ENCODE measurements around the gene TGOLN2. TPM values are rescaled to one million over a fixed set of nuclear protein-coding genes. Genes with fewer than 3 reads are reported as not detected.

The TGOLN2 gene
- total RNA-seq, 1 experiment from 2014 or later: 86.1 TPM

DNA sequence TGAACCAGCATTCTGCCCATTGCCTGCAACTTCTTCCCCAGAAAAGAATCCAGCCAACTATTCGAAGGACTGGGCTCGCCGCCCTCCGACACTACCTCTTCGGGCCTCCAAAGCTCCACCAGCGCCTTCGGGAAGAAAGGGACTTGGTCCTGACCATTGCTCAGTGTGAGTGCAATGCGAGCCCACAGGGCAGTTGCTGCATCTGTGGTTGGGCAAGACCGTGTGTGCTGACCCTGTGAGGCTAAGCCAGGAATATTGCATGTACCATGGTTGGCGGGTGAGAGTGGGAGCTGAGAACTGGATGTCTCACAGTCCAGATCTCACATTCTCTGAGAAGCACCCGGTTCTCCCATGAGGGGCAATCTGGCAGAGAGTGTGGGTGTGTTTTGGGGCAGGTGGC, 43.3 kb upstream of the TGOLN2 start:
- Histone ChIP-seq H3F3A (ENCODE audit: insufficient read depth, low read depth) (no peaks in the 10 kb centered on the region; the same call in 1 of the 2 replicates), H3K9me2 (ENCODE audit: insufficient read depth) (no peaks in the 10 kb centered on the region), H3K27me3 (ENCODE audit: insufficient read depth, low read depth) (no peaks in the 10 kb centered on the region), H3K4me1 (replicated peaks; ENCODE audit: insufficient read depth) (no peaks in the 10 kb centered on the region), H2AFZ (no peak overlapping the region), H3K27ac (no peak overlapping the region), H3K4me3 (no peak overlapping the region), H3K9me3 (ENCODE audit: insufficient read depth, low read depth) (no peaks in the 10 kb centered on the region), H4K20me1 (ENCODE audit: insufficient read depth) (no peaks in the 10 kb centered on the region), H3K36me3 (ENCODE audit: low read depth) (no peaks in the 10 kb centered on the region), H3K79me2 (ENCODE audit: low read depth) (no peaks in the 10 kb centered on the region), H3K4me2 (no peak overlapping the region)
- intact Hi-C loops (cut with micrococcal nuclease; ENCODE audit: unreplicated experiment): no loop called here
- POLR2A ChIA-PET (ENCODE audit: unreplicated experiment): no interaction called here
- CTCF ChIA-PET: interaction anchor here (0.6 kb wide), 1 partner anchor 104 kb away, joined by 6 read pairs; no protein-coding TSS in a partner anchor
- DNase-seq: no peak
- BruUV-seq (replicated peaks): no TSS peak
- TF ChIP-seq EZH2 (IDR thresholded peaks at IDR 0.05; ENCODE audit: low read depth): no peak
- TF ChIP-seq, protein P1, sequence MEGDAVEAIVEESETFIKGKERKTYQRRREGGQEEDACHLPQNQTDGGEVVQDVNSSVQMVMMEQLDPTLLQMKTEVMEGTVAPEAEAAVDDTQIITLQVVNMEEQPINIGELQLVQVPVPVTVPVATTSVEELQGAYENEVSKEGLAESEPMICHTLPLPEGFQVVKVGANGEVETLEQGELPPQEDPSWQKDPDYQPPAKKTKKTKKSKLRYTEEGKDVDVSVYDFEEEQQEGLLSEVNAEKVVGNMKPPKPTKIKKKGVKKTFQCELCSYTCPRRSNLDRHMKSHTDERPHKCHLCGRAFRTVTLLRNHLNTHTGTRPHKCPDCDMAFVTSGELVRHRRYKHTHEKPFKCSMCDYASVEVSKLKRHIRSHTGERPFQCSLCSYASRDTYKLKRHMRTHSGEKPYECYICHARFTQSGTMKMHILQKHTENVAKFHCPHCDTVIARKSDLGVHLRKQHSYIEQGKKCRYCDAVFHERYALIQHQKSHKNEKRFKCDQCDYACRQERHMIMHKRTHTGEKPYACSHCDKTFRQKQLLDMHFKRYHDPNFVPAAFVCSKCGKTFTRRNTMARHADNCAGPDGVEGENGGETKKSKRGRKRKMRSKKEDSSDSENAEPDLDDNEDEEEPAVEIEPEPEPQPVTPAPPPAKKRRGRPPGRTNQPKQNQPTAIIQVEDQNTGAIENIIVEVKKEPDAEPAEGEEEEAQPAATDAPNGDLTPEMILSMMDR (conservative IDR thresholded peaks at IDR 0.05): no peak

DNA sequence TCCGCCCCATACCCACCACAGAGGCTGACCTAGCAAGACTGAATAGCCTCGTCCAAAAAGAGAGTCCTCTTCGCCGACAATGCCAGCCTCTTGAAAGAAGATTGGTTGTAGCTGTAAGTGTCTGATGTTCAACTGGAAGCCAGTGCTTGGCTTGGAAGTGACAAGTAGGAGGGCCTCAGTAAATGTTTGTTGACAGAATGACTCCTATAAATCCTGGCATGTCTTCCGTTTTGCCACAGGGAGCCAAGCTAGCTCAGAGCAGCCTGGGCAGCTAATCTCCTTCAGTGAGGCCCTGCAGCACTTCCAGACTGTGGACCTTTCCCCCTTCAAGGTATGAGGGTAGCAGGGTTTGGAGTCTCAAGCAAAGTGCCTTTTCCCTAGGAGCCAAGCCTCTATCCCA, 41.7 kb upstream of the TGOLN2 start:
- Histone ChIP-seq H3F3A (ENCODE audit: insufficient read depth, low read depth) (no peaks in the 10 kb centered on the region), H3K27ac (no peak overlapping the region), H3K4me2 (no peak overlapping the region), H3K4me1 (replicated peaks; ENCODE audit: insufficient read depth) (no peaks in the 10 kb centered on the region), H3K9me3 (ENCODE audit: insufficient read depth, low read depth) (no peaks in the 10 kb centered on the region), H2AFZ (no peak overlapping the region), H3K9me2 (ENCODE audit: insufficient read depth) (no peaks in the 10 kb centered on the region), H3K4me3 (no peak overlapping the region), H3K36me3 (ENCODE audit: low read depth) (no peaks in the 10 kb centered on the region), H3K79me2 (ENCODE audit: low read depth) (no peaks in the 10 kb centered on the region), H3K27me3 (ENCODE audit: insufficient read depth, low read depth) (no peaks in the 10 kb centered on the region), H4K20me1 (ENCODE audit: insufficient read depth) (no peaks in the 10 kb centered on the region)
- no peak for DNase-seq
- no TSS peak for BruUV-seq (replicated peaks)
- intact Hi-C loops (cut with micrococcal nuclease; ENCODE audit: unreplicated experiment): no loop called here
- TF ChIP-seq, protein P1 (conservative IDR thresholded peaks at IDR 0.05): no peak
- TF ChIP-seq EZH2 (IDR thresholded peaks at IDR 0.05; ENCODE audit: low read depth): no peak
- ChIA-PET POLR2A (ENCODE audit: unreplicated experiment) (interaction anchor here (0.6 to 0.7 kb wide), 3 partner anchors 52 to 592 kb away, joined by 3 to 15 read pairs (median 8); no protein-coding TSS in a partner anchor), CTCF (interaction anchor here (0.6 kb wide), 1 partner anchor 21 kb away, joined by 3 read pairs; no protein-coding TSS in a partner anchor)

DNA sequence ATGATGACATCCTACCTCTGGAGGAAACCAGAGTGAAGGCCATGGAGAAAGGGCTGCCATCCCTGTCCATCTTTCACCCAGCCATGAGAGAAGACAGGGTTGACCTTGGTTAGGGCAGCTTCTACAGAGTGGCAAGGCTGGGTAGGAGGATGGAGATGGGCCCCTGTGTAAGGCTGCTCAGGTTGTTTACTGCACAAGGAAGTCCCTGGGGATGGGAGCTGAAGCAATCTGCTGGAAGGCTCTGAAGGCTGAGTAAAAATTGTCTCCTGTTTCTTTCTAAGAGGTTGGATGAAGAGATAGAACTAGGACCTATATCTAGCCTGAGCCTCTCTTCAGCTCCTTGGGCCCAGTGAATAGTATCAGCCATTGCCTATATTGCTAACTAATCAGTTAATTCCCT, 41.1 kb upstream of the TGOLN2 start:
- ChIA-PET POLR2A (ENCODE audit: unreplicated experiment) (interaction anchor here (0.7 kb wide), 1 partner anchor 52 kb away, joined by 3 read pairs; no protein-coding TSS in a partner anchor), CTCF (no interaction called here)
- no peaks in the 10 kb centered on the region for H3F3A ChIP-seq (ENCODE audit: insufficient read depth, low read depth)
- H4K20me1 ChIP-seq (ENCODE audit: insufficient read depth): no peaks in the 10 kb centered on the region
- H3K9me3 ChIP-seq (ENCODE audit: insufficient read depth, low read depth): no peaks in the 10 kb centered on the region
- no peaks in the 10 kb centered on the region for H3K4me1 ChIP-seq (replicated peaks; ENCODE audit: insufficient read depth)
- no peak overlapping the region for H3K4me3 ChIP-seq
- H3K27ac ChIP-seq: no peak overlapping the region
- no peaks in the 10 kb centered on the region for H3K36me3 ChIP-seq (ENCODE audit: low read depth)
- no peaks in the 10 kb centered on the region for H3K9me2 ChIP-seq (ENCODE audit: insufficient read depth)
- TF ChIP-seq, protein P1 (conservative IDR thresholded peaks at IDR 0.05): no peak
- no TSS peak for BruUV-seq (replicated peaks)
- H3K27me3 ChIP-seq (ENCODE audit: insufficient read depth, low read depth): no peaks in the 10 kb centered on the region
- H3K79me2 ChIP-seq (ENCODE audit: low read depth): no peaks in the 10 kb centered on the region
- no peak overlapping the region for H3K4me2 ChIP-seq
- no peak overlapping the region for H2AFZ ChIP-seq
- intact Hi-C loops (cut with micrococcal nuclease; ENCODE audit: unreplicated experiment): no loop called here
- DNase-seq: no peak
